Mesenchymal stem cell (in vitro differentiated cells and primary cell): Measurements from ENCODE around the gene CPA1.

ENCODE experiments used
- DNase-seq: peaks from one replicate; pipeline ENCODE4 v3.0.0-alpha.2; 2013
- H2AFZ ChIP-seq: one replicate; pipeline ENCODE4 v1.6.1; 2013; ENCODE audit warnings: low read depth, mild to moderate bottlenecking, control low read depth, inconsistent platforms, low read length, moderate library complexity
- H2AK5ac ChIP-seq: 2 replicates; pipeline ENCODE4 v1.6.1; 2013; ENCODE audit warnings: low read length, moderate library complexity, mild to moderate bottlenecking, inconsistent platforms; ENCODE audit not compliant: severe bottlenecking
- H2BK120ac ChIP-seq: one replicate; pipeline ENCODE4 v1.6.1; 2013; ENCODE audit warnings: low read depth, mild to moderate bottlenecking, inconsistent platforms, low read length, moderate library complexity
- H2BK12ac ChIP-seq, 2 experiments: one replicate each; pipeline ENCODE4 v1.6.1; 2013; ENCODE audit warnings: inconsistent platforms in 2 of 2, low read length in 2 of 2, mild to moderate bottlenecking in 2 of 2, moderate library complexity in 2 of 2, control low read depth in 1 of 2
- H2BK15ac ChIP-seq: one replicate; pipeline ENCODE4 v1.6.1; 2013; ENCODE audit warnings: mild to moderate bottlenecking, low read depth, inconsistent platforms; ENCODE audit not compliant: poor library complexity, severe bottlenecking
- H2BK5ac ChIP-seq: 2 replicates; pipeline ENCODE4 v1.6.1; 2013; ENCODE audit warnings: low read depth, mild to moderate bottlenecking, low read length, control low read depth, inconsistent platforms; ENCODE audit not compliant: poor library complexity, severe bottlenecking
- H3K14ac ChIP-seq, 2 experiments: one replicate each; pipeline ENCODE4 v1.6.1; 2013; ENCODE audit warnings: inconsistent platforms in 2 of 2, low read length in 2 of 2, control low read depth in 1 of 2, mild to moderate bottlenecking in 1 of 2, moderate library complexity in 1 of 2
- H3K18ac ChIP-seq, 2 experiments: one replicate each; pipeline ENCODE4 v1.6.1; 2013; ENCODE audit warnings: inconsistent platforms in 2 of 2, low read length in 2 of 2, control low read depth in 1 of 2, low read depth in 1 of 2, mild to moderate bottlenecking in 1 of 2
- H3K23ac ChIP-seq, 2 experiments: one replicate each; pipeline ENCODE4 v1.6.1; 2013; ENCODE audit warnings: inconsistent platforms in 2 of 2, low read length in 2 of 2, mild to moderate bottlenecking in 2 of 2, moderate library complexity in 2 of 2, control low read depth in 1 of 2
- H3K27ac ChIP-seq: 2 replicates; pipeline ENCODE4 v1.5.1; 2013; ENCODE audit warnings: mild to moderate bottlenecking, moderate library complexity, low read length, control low read depth, inconsistent platforms; ENCODE audit not compliant: poor library complexity, severe bottlenecking
- H3K27me3 ChIP-seq, 2 experiments: 2 replicates each; pipeline versions ENCODE4 v1.6.1 to v1.7.0; 2013; ENCODE audit warnings: low read length in 2 of 2, mild to moderate bottlenecking in 2 of 2, moderate library complexity in 2 of 2, control low read depth in 1 of 2, inconsistent platforms in 1 of 2; ENCODE audit not compliant: control insufficient read depth in 1 of 2, insufficient read depth in 1 of 2
- H3K36me3 ChIP-seq, 2 experiments: 2 replicates each; pipeline versions ENCODE4 v1.6.1 to v1.7.0; 2013; ENCODE audit warnings: low read length in 2 of 2, control low read depth in 1 of 2, inconsistent platforms in 1 of 2, low read depth in 1 of 2, mild to moderate bottlenecking in 1 of 2; ENCODE audit not compliant: insufficient read depth in 2 of 2, control insufficient read depth in 1 of 2
- H3K4ac ChIP-seq, 2 experiments: one replicate each; pipeline ENCODE4 v1.6.1; 2013; ENCODE audit warnings: inconsistent platforms in 2 of 2, low read length in 2 of 2, mild to moderate bottlenecking in 2 of 2, moderate library complexity in 2 of 2, control low read depth in 1 of 2, low read depth in 1 of 2
- H3K4me1 ChIP-seq: 2 replicates; pipeline ENCODE4 v1.6.1; 2013; ENCODE audit warnings: low read depth, low read length, control low read depth; ENCODE audit not compliant: control insufficient read depth, insufficient read depth
- H3K4me2 ChIP-seq: 2 replicates; pipeline ENCODE4 v1.6.1; 2013; ENCODE audit warnings: low read length, mild to moderate bottlenecking, inconsistent platforms; ENCODE audit not compliant: poor library complexity, severe bottlenecking
- H3K4me3 ChIP-seq, 2 experiments: 2 replicates each; pipeline versions ENCODE4 v1.5.1 to v1.7.0; 2013; ENCODE audit warnings: low read length in 2 of 2, mild to moderate bottlenecking in 2 of 2, control low read depth in 1 of 2, low read depth in 1 of 2; ENCODE audit not compliant: insufficient read depth in 1 of 2
- H3K79me1 ChIP-seq: replicated peaks from 2 replicates; pipeline ENCODE4 v1.6.1; 2013; ENCODE audit warnings: mild to moderate bottlenecking, control low read depth, low read length, inconsistent platforms; ENCODE audit not compliant: poor library complexity, severe bottlenecking
- H3K9ac ChIP-seq: 2 replicates; pipeline ENCODE4 v1.7.0; 2013; ENCODE audit warnings: mild to moderate bottlenecking, low read length, moderate library complexity
- H3K9me3 ChIP-seq: 2 replicates; pipeline ENCODE4 v1.7.0; 2013; ENCODE audit warnings: mild to moderate bottlenecking, low read length; ENCODE audit not compliant: control insufficient read depth
- H4K8ac ChIP-seq: one replicate; pipeline ENCODE4 v1.6.1; 2013; ENCODE audit warnings: inconsistent platforms, mild to moderate bottlenecking, low read length, moderate library complexity
- H4K91ac ChIP-seq: one replicate; pipeline ENCODE4 v1.6.1; 2013; ENCODE audit warnings: mild to moderate bottlenecking, low read length, inconsistent platforms
- WGBS: methylation state at CpG from one replicate; pipeline ENCODE4 v1.1.7; 2013; ENCODE audit warnings: mixed read lengths; 5-methylcytosine and 5-hydroxymethylcytosine counted together

The CPA1 gene

DNA sequence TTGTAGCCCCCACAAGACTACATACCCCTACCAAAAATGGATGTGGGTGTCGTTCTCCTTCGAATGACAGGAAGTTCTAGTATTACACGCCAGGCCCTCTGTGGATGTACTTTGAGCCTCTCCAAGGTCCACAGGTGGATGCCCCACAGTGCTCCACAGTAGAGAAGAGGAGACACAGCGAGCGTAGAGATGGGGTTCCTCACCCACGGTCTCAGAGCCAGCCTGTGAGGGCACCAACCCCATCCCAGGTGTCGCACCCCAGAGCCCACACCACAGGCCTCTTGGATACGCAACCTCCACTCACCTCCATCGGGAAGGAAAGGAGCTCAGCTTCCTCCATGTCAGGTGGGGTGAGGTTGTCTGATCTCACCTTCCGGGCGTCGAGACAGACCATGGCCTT is 33.4 kb upstream of the CPA1 start:
- Histone ChIP-seq H2BK5ac (no peak overlapping the region), H3K27ac (no peak overlapping the region), H2AFZ (no peak overlapping the region), H2BK15ac (peak overlapping the region; percentile 84), H3K14ac (no peak overlapping the region), H3K27me3 (no peaks in the 10 kb centered on the region), H3K79me1 (no peaks in the 10 kb centered on the region), H3K4me3 (no peak overlapping the region), H4K8ac (no peak overlapping the region), H3K9ac (no peak overlapping the region), H2BK120ac (no peak overlapping the region), H3K36me3 (no peaks in the 10 kb centered on the region), H3K4me1 (peaks cover 22% of the 10 kb centered on the region), H2BK12ac (no peak overlapping the region), H3K4ac (no peak overlapping the region), H2AK5ac (peak overlapping the region; percentile 55), H3K9me3 (no peaks in the 10 kb centered on the region), H3K4me2 (no peak overlapping the region), H3K23ac (no peak overlapping the region), H3K18ac (no peak overlapping the region), H4K91ac (peak overlapping the region; percentile 43)
- DNase-seq = no peak
- WGBS = over 99% methylated on average over 8 of the region's 12 CpGs

- Histone ChIP-seq H3K27me3 (no peaks in the 10 kb centered on the region), H2AFZ (peak overlapping the region; percentile 54), H3K36me3 (no peaks in the 10 kb centered on the region), H2BK120ac (peak overlapping the region; percentile 90), H4K91ac (peak overlapping the region; percentile 81), H2BK12ac (peak overlapping the region; percentile 81 to 98), H2BK15ac (peak overlapping the region; percentile 17), H3K4me2 (no peak overlapping the region), H3K79me1 (no peaks in the 10 kb centered on the region), H3K4me1 (peaks cover 34% of the 10 kb centered on the region), H3K18ac (peak overlapping the region; percentile 81 to 88), H3K23ac (no peak overlapping the region), H3K9me3 (no peaks in the 10 kb centered on the region), H3K4me3 (peak overlapping the region in 1 of 2 experiments; percentile 15), H3K9ac (no peak overlapping the region), H2BK5ac (peak overlapping the region; percentile 32), H4K8ac (peak overlapping the region; percentile 87), H3K14ac (peak overlapping the region in 1 of 2 experiments; percentile 26), H2AK5ac (peak overlapping the region; percentile 17), H3K4ac (peak overlapping the region; percentile 42 to 93), H3K27ac (no peak overlapping the region)
- peak; percentile 74 for DNase-seq
- WGBS = 60% methylated on average over 16 of the region's 16 CpGs
These were observed 30.1 kb upstream of the CPA1 start for GRCh38 chr7:130349911-130350782.

DNA sequence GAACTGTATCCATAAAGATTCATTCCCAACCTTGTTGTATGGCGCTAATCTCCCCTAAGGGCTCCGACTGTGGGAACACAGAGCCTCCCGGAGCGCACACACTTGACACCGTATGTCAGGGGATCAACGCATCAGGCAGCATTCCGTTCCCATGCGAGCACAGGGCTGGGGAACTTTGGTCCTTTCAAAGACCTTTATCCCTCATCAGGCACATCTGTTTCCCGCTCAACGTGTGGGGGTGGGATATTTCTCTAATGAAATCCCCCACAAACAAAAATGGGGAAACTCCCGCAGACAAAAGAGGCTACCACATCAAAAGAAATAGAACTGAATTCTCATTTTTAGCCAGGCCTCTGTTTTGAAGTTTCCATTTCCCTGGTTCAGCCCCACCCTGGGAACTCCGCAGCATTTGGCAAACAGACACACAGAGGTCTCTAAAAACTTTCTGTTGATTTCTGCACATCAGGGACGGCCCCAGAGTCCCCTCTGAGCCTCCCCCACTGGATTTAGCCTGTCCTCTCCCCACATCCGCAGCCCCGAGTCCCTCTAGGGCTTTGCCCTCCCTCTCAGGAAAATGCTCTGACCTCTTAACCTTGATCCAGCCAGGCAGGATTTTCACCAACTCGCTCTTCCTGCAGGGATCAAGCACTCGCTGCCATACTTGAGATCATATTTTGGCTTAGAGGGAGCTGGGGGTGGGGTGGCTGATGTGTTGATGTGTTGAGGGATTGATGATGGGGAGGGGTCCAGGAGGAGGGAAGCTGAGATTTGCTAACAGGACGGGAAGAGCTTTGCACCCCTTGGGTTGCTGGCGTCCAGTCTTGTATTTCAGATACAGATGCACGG is 29.1 kb upstream of the CPA1 start:
- Histone ChIP-seq H3K4ac (peak overlapping the region; percentile 79 to 92), H3K4me2 (no peak overlapping the region), H3K79me1 (no peaks in the 10 kb centered on the region), H4K91ac (peak overlapping the region; percentile 91), H2BK5ac (no peak overlapping the region), H3K27me3 (no peaks in the 10 kb centered on the region), H3K36me3 (no peaks in the 10 kb centered on the region), H3K23ac (no peak overlapping the region), H3K18ac (peak overlapping the region; percentile 81 to 92), H2BK12ac (peak overlapping the region; percentile 98 to 100), H3K9me3 (no peaks in the 10 kb centered on the region), H2AFZ (peak overlapping the region; percentile 44), H4K8ac (peak overlapping the region; percentile 88), H2BK15ac (peak overlapping the region; percentile 26), H3K4me3 (no peak overlapping the region), H3K4me1 (peaks cover 41% of the 10 kb centered on the region), H2BK120ac (peak overlapping the region; percentile 90), H3K9ac (peak overlapping the region; percentile 24), H2AK5ac (peak overlapping the region; percentile 71), H3K27ac (no peak overlapping the region), H3K14ac (peak overlapping the region in 1 of 2 experiments; percentile 20)
- 54% methylated on average over 18 of the region's 20 CpGs for WGBS
- DNase-seq = peak; percentile 61

- H3K14ac ChIP-seq = no peak overlapping the region
- no peaks in the 10 kb centered on the region for H3K9me3 ChIP-seq
- H3K79me1 ChIP-seq = no peaks in the 10 kb centered on the region
- H4K8ac ChIP-seq = peak overlapping the region; percentile 88
- H2BK120ac ChIP-seq = peak overlapping the region; percentile 90
- DNase-seq = no peak
- peak overlapping the region; percentile 26 for H2BK15ac ChIP-seq
- H3K4ac ChIP-seq = peak overlapping the region; percentile 79 to 92
- H3K23ac ChIP-seq = no peak overlapping the region
- H3K27ac ChIP-seq = no peak overlapping the region
- no peak overlapping the region for H3K9ac ChIP-seq
- peak overlapping the region; percentile 97 to 100 for H2BK12ac ChIP-seq
- H2AK5ac ChIP-seq = peak overlapping the region; percentile 7
- H3K36me3 ChIP-seq = no peaks in the 10 kb centered on the region
- 59% methylated on average over 4 of the region's 6 CpGs for WGBS
- H3K27me3 ChIP-seq = no peaks in the 10 kb centered on the region
- H2BK5ac ChIP-seq = no peak overlapping the region
- H3K4me1 ChIP-seq = peaks cover 39% of the 10 kb centered on the region
- H3K4me2 ChIP-seq = no peak overlapping the region
- H4K91ac ChIP-seq = peak overlapping the region; percentile 91
- H3K4me3 ChIP-seq = no peak overlapping the region
- H3K18ac ChIP-seq = peak overlapping the region; percentile 25 to 92
- H2AFZ ChIP-seq = peak overlapping the region; percentile 44
These were observed 28.6 kb upstream of the CPA1 start for GRCh38 chr7:130351791-130352090.
